ENCODE results near the gene YAE1. TPM values are rescaled to one million over a fixed set of nuclear protein-coding genes. Genes with fewer than 3 reads are reported as not detected.

The YAE1 gene
- total and polyA plus RNA-seq, 2 of the 13 experiments (the other 11 are each of a cell fraction or from before 2014, with no cell fraction given) = 18.7 to 28.3 TPM

GRCh38 chr7:39540320-39540719 is 25.9 kb upstream of the YAE1 start (continued):
- TF ChIP-seq CREB3 (CRISPR knock-in tag; IDR thresholded peaks at IDR 0.05) = no peak
- TF ChIP-seq E2F2 (CRISPR knock-in tag; IDR thresholded peaks at IDR 0.05; ENCODE audit: borderline replicate concordance) = no peak
- TF ChIP-seq CENPT (CRISPR knock-in tag; IDR thresholded peaks at IDR 0.05; ENCODE audit: low read depth) = no peak
- TF ChIP-seq SOX6 (IDR thresholded peaks at IDR 0.05) = no peak
- peak; percentile 46; the same call in 1 of the 2 replicates for TF ChIP-seq SOX6 (CRISPR knock-in tag; IDR thresholded peaks at IDR 0.05)
- no peak for TF ChIP-seq SAFB2 (CRISPR knock-in tag; IDR thresholded peaks at IDR 0.05; ENCODE audit: borderline replicate concordance, low read depth)
- 0 out of 2 replicates have a peak, but pooled peaks have one; percentile 19 for TF ChIP-seq ATF3 (CRISPR knock-in tag; IDR thresholded peaks at IDR 0.05)
- TF ChIP-seq TEAD3 (CRISPR knock-in tag; optimal IDR thresholded peaks at IDR 0.05; ENCODE audit: borderline replicate concordance) = peak; percentile 43
- TF ChIP-seq NCOA1 (CRISPR knock-in tag; IDR thresholded peaks at IDR 0.05) = no peak
- TF ChIP-seq KIAA2018 (CRISPR knock-in tag; IDR thresholded peaks at IDR 0.05; ENCODE audit: borderline replicate concordance) = no peak
- no peak; the same call in 1 of the 2 replicates for TF ChIP-seq SOX5 (CRISPR knock-in tag; IDR thresholded peaks at IDR 0.05; ENCODE audit: borderline replicate concordance)
- TF ChIP-seq EP300 (IDR thresholded peaks at IDR 0.05; ENCODE audit: low read depth in 2 of 2, low read length in 2 of 2) = peak in 1 of 2 experiments; percentile 55; a peak in 2 of 4 replicates
- TF ChIP-seq EP300 (CRISPR knock-in tag; IDR thresholded peaks at IDR 0.05; ENCODE audit: borderline replicate concordance) = peak; percentile 40; the same call in 1 of the 2 replicates
- peak; percentile 55 for TF ChIP-seq CEBPG (CRISPR knock-in tag; IDR thresholded peaks at IDR 0.05)
- TF ChIP-seq PITX1 (CRISPR knock-in tag; IDR thresholded peaks at IDR 0.05) = no peak
- no peak for TF ChIP-seq ZNF577 (CRISPR knock-in tag; IDR thresholded peaks at IDR 0.05; ENCODE audit: borderline replicate concordance, low read depth)
- no peak for TF ChIP-seq NONO (IDR thresholded peaks at IDR 0.05)
- 0 out of 2 replicates have a peak, but pooled peaks have one; percentile 31 for TF ChIP-seq NONO (CRISPR knock-in tag; conservative IDR thresholded peaks at IDR 0.05)

All from HepG2 (cell line).